Muscle layer of colon (tissue), 2 donors: Measurements from ENCODE around the gene DCLK3.
A peak's percentile ranks its signal among the peaks of the same experiment; 100 is the strongest.

Source experiments
- H3K27ac ChIP-seq: one replicate; pipeline ENCODE4 v1.7.0; 2013; ENCODE audit warnings: low read depth, mild to moderate bottlenecking, low read length, moderate library complexity
- H3K27me3 ChIP-seq, 2 donors: one replicate each; pipeline ENCODE4 v1.7.0; 2013; ENCODE audit warnings: low read length in 2 of 2, mild to moderate bottlenecking in 2 of 2; ENCODE audit not compliant: insufficient read depth in 2 of 2, control insufficient read depth in 1 of 2
- H3K36me3 ChIP-seq: one replicate; pipeline ENCODE4 v1.7.0; 2013; ENCODE audit warnings: mild to moderate bottlenecking, low read length; ENCODE audit not compliant: insufficient read depth
- H3K4me1 ChIP-seq: one replicate; pipeline ENCODE4 v1.7.0; 2013; ENCODE audit warnings: mild to moderate bottlenecking, low read length; ENCODE audit not compliant: insufficient read depth
- H3K4me3 ChIP-seq, 2 donors: one replicate each; pipeline ENCODE4 v1.7.0; 2013; ENCODE audit warnings: low read length in 2 of 2, low read depth in 1 of 2, mild to moderate bottlenecking in 1 of 2, moderate library complexity in 1 of 2
- H3K9ac ChIP-seq: one replicate; pipeline ENCODE4 v1.7.0; 2013; ENCODE audit warnings: low read length
- H3K9me3 ChIP-seq: one replicate; pipeline ENCODE4 v1.7.0; 2013; ENCODE audit warnings: mild to moderate bottlenecking, low read length
- donor health status: abdominal sarcoma.
- donor health status: Adenocarcinoma of cecum.

Gene DCLK3

GRCh38 chr3:36763850-36764703, at the start of gene DCLK3:
TSS of gene DCLK3 (minus strand) at chr3:36764553. CDS start at chr3:36764263, 290 bp downstream.
- Histone ChIP-seq H3K4me1 (no peaks in the 10 kb centered on the region), H3K27me3 (peaks cover 16 to 24% of the 10 kb centered on the region in 2 donors), H3K9ac (no peak within 1 kb of the TSS), H3K27ac (no peak within 1 kb of the TSS), H3K4me3 (peak within 1 kb of the TSS; percentile 14 to 31), H3K9me3 (no peaks in the 10 kb centered on the region), H3K36me3 (no peaks in the 10 kb centered on the region)

- Histone ChIP-seq H3K27me3 (no peaks in the 10 kb centered on the region), H3K36me3 (no peaks in the 10 kb centered on the region), H3K27ac (no peak overlapping the region), H3K9ac (no peak overlapping the region), H3K4me1 (no peaks in the 10 kb centered on the region), H3K4me3 (no peak overlapping the region), H3K9me3 (no peaks in the 10 kb centered on the region)
These were observed 49.0 kb upstream of the DCLK3 start for GRCh38 chr3:36813305-36813704.

GRCh38 chr3:36812240-36812639, 47.9 kb upstream of the DCLK3 start:
- Histone ChIP-seq H3K4me3 (no peak overlapping the region), H3K27ac (no peak overlapping the region), H3K9ac (no peak overlapping the region), H3K4me1 (no peaks in the 10 kb centered on the region), H3K27me3 (no peaks in the 10 kb centered on the region), H3K36me3 (no peaks in the 10 kb centered on the region), H3K9me3 (no peaks in the 10 kb centered on the region)

- Histone ChIP-seq H3K9ac (no peak overlapping the region), H3K4me1 (no peaks in the 10 kb centered on the region), H3K36me3 (no peaks in the 10 kb centered on the region)
These were observed 47.4 kb upstream of the DCLK3 start for GRCh38 chr3:36811768-36812167.

GRCh38 chr3:36804295-36805055, 40.1 kb upstream of the DCLK3 start:
- H3K4me1 ChIP-seq = no peaks in the 10 kb centered on the region
- peaks cover 8% of the 10 kb centered on the region for H3K9me3 ChIP-seq
- H3K4me3 ChIP-seq = no peak overlapping the region
- H3K27me3 ChIP-seq = no peaks in the 10 kb centered on the region
- no peaks in the 10 kb centered on the region for H3K36me3 ChIP-seq
- no peak overlapping the region for H3K27ac ChIP-seq
- no peak overlapping the region for H3K9ac ChIP-seq

More at GRCh38 chr3:36811768-36812167, 47.4 kb upstream of the DCLK3 start:
- Histone ChIP-seq H3K9me3 (no peaks in the 10 kb centered on the region), H3K27me3 (no peaks in the 10 kb centered on the region), H3K4me3 (no peak overlapping the region), H3K27ac (no peak overlapping the region)

- Histone ChIP-seq H3K4me3 (no peak overlapping the region), H3K27ac (no peak overlapping the region), H3K27me3 (no peaks in the 10 kb centered on the region), H3K9ac (no peak overlapping the region), H3K36me3 (no peaks in the 10 kb centered on the region), H3K9me3 (peaks cover 8% of the 10 kb centered on the region), H3K4me1 (no peaks in the 10 kb centered on the region)
These were observed 38.9 kb upstream of the DCLK3 start for GRCh38 chr3:36803091-36803791.

GRCh38 chr3:36800533-36801116, 36.3 kb upstream of the DCLK3 start:
- no peaks in the 10 kb centered on the region for H3K27me3 ChIP-seq
- H3K4me1 ChIP-seq = no peaks in the 10 kb centered on the region
- no peak overlapping the region for H3K9ac ChIP-seq
- no peak overlapping the region for H3K27ac ChIP-seq
- no peaks in the 10 kb centered on the region for H3K36me3 ChIP-seq
- H3K9me3 ChIP-seq = peaks cover 4% of the 10 kb centered on the region
- H3K4me3 ChIP-seq = no peak overlapping the region

GRCh38 chr3:36796881-36797280, 32.5 kb upstream of the DCLK3 start:
- Histone ChIP-seq H3K27ac (no peak overlapping the region), H3K36me3 (no peaks in the 10 kb centered on the region), H3K4me3 (no peak overlapping the region), H3K4me1 (no peaks in the 10 kb centered on the region), H3K9ac (no peak overlapping the region), H3K27me3 (no peaks in the 10 kb centered on the region), H3K9me3 (no peaks in the 10 kb centered on the region)

- no peak overlapping the region for H3K27ac ChIP-seq
- no peaks in the 10 kb centered on the region for H3K4me1 ChIP-seq
These were observed 31.8 kb upstream of the DCLK3 start for GRCh38 chr3:36796161-36796560.

GRCh38 chr3:36795622-36796021, 31.3 kb upstream of the DCLK3 start:
- Histone ChIP-seq H3K36me3 (no peaks in the 10 kb centered on the region), H3K4me1 (no peaks in the 10 kb centered on the region), H3K27ac (no peak overlapping the region), H3K9ac (no peak overlapping the region), H3K4me3 (no peak overlapping the region), H3K9me3 (no peaks in the 10 kb centered on the region), H3K27me3 (no peaks in the 10 kb centered on the region)

More at GRCh38 chr3:36796161-36796560, 31.8 kb upstream of the DCLK3 start:
- H3K9ac ChIP-seq = no peak overlapping the region
- H3K4me3 ChIP-seq = no peak overlapping the region
- H3K36me3 ChIP-seq = no peaks in the 10 kb centered on the region
- H3K27me3 ChIP-seq = no peaks in the 10 kb centered on the region
- H3K9me3 ChIP-seq = no peaks in the 10 kb centered on the region

GRCh38 chr3:36792342-36792741, 28.0 kb upstream of the DCLK3 start:
- no peak overlapping the region for H3K9ac ChIP-seq
- H3K4me1 ChIP-seq = no peaks in the 10 kb centered on the region
- no peaks in the 10 kb centered on the region for H3K36me3 ChIP-seq
- H3K9me3 ChIP-seq = no peaks in the 10 kb centered on the region
- no peak overlapping the region for H3K27ac ChIP-seq
- no peak overlapping the region for H3K4me3 ChIP-seq
- no peaks in the 10 kb centered on the region for H3K27me3 ChIP-seq
